ENCODE results near the gene SEMA4A. TPM values are rescaled to one million over a fixed set of nuclear protein-coding genes. Genes with fewer than 3 reads are reported as not detected.

The SEMA4A gene
- total and polyA plus RNA-seq, 9 of the 15 experiments (the other 6 are each of a cell fraction or from before 2014, with no cell fraction given): 0.04 to 1.7 (median 0.45) TPM

DNA sequence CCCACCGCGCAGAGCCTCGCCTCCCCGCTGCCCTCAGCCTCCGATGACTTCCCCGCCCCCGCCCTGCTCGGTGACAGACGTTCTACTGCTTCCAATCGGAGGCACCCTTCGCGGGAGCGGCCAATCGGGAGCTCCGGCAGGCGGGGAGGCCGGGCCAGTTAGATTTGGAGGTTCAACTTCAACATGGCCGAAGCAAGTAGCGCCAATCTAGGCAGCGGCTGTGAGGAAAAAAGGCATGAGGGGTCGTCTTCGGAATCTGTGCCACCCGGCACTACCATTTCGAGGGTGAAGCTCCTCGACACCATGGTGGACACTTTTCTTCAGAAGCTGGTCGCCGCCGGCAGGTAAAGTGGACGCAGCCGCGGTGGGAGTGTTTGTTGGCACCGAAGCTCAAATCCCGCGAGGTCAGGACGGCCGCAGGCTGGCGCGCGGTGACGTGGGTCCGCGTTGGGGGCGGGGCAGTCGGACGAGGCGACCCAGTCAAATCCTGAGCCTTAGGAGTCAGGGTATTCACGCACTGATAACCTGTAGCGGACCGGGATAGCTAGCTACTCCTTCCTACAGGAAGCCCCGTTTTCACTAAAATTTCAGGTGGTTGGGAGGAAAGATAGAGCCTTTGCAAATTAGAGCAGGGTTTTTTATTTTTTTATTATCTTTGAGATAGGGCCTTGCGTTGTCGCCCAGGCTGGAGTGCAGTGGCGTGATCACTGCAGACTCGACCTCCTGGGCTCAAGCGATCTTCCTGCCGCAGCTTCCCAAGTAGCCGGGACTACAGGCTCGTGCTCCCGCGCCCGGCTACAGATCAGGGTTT is 59.7 kb downstream of the SEMA4A start, which contains the start of gene PMF1 (continued):
- TF ChIP-seq, protein P1, sequence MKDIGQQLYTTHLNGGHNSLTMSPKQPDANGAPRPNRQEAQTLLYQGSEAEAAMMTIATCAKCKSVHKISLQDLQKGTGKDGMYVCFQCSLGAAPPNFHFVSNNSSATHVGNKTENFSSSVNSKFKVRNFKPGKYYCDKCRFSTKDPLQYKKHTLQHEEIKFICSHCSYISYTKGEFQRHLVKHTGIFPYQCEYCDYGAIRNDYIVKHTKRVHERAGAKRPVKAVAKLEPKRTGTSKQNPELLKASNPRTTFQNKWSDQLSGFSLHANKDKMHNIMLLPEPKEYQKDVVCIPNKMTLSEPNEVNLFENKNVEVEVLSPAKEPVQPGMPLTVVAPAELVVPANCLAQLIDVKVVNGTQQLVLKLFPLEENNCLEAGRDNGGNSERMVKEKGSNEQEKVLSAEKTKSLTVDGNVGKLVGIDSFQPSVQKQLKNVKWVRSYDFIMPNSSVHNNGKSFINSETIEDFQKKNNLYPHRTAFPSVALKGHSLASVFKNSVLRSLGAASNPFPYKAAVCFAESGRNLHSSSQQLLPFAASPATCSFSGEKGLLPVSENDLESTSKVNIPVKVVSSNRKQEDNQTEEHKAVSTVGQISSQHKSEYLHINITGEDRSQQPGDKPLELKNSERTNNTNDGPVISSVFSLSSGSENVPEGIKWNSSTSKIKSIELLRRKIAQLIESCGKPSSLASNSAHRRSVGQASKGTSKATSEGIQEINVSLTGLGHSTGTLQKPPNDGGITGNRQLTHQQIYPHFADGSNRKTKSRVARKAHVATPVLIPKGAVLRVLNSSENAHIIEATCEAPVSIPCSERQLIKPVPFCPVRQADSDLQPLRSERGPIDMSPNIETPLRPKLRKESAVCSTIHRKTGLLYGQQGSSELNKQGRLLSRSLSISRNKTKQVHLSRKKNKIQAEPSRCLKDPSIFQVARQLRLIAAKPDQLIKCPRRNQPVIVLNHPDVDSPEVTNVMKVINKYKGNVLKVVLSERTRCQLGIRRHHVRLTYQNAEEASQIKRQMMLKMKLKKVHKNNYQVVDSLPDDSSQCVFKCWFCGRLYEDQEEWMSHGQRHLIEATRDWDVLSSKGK (CRISPR knock-in tag; IDR thresholded peaks at IDR 0.05): no peak
- TF ChIP-seq COPS2 (conservative IDR thresholded peaks at IDR 0.05): no peak
- no peak for TF ChIP-seq ZKSCAN3 (CRISPR knock-in tag; IDR thresholded peaks at IDR 0.05)
- no peak for TF ChIP-seq ZNF3 (CRISPR knock-in tag; IDR thresholded peaks at IDR 0.05)
- TF ChIP-seq POLR3G (IDR thresholded peaks at IDR 0.05; ENCODE audit: extremely low read depth, insufficient read length, insufficient replicate concordance): no peak
- no peak for TF ChIP-seq PHB (CRISPR knock-in tag; IDR thresholded peaks at IDR 0.05)
- TF ChIP-seq, protein P2, sequence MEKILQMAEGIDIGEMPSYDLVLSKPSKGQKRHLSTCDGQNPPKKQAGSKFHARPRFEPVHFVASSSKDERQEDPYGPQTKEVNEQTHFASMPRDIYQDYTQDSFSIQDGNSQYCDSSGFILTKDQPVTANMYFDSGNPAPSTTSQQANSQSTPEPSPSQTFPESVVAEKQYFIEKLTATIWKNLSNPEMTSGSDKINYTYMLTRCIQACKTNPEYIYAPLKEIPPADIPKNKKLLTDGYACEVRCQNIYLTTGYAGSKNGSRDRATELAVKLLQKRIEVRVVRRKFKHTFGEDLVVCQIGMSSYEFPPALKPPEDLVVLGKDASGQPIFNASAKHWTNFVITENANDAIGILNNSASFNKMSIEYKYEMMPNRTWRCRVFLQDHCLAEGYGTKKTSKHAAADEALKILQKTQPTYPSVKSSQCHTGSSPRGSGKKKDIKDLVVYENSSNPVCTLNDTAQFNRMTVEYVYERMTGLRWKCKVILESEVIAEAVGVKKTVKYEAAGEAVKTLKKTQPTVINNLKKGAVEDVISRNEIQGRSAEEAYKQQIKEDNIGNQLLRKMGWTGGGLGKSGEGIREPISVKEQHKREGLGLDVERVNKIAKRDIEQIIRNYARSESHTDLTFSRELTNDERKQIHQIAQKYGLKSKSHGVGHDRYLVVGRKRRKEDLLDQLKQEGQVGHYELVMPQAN (IDR thresholded peaks at IDR 0.05; ENCODE audit: borderline replicate concordance): 0 out of 2 replicates have a peak, but pooled peaks have one; percentile 18
- TF ChIP-seq, protein P3, sequence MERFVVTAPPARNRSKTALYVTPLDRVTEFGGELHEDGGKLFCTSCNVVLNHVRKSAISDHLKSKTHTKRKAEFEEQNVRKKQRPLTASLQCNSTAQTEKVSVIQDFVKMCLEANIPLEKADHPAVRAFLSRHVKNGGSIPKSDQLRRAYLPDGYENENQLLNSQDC (CRISPR knock-in tag; IDR thresholded peaks at IDR 0.05): no peak
- no peak; the same call in 1 of the 2 replicates for TF ChIP-seq GTF2F1 (IDR thresholded peaks at IDR 0.05; ENCODE audit: low read depth, low read length)
- peak; percentile 97 for TF ChIP-seq POLR2B (IDR thresholded peaks at IDR 0.05; ENCODE audit: low read depth, partially characterized antibody)
- no peak for TF ChIP-seq ZNF24 (IDR thresholded peaks at IDR 0.05)
- peak; percentile 92 for TF ChIP-seq RBM25 (IDR thresholded peaks at IDR 0.05; ENCODE audit: low read depth, low read length, severe bottlenecking)
- peak; percentile 46 for TF ChIP-seq DPF2 (IDR thresholded peaks at IDR 0.05)
- TF ChIP-seq FOXA1 (IDR thresholded peaks at IDR 0.05; ENCODE audit: borderline replicate concordance): no peak
- TF ChIP-seq PCBP1 (IDR thresholded peaks at IDR 0.05; ENCODE audit: low read depth, low read length, poor library complexity, severe bottlenecking): no peak
- peak; percentile 34 for TF ChIP-seq SMAD1 (IDR thresholded peaks at IDR 0.05; ENCODE audit: low read depth, low read length, partially characterized antibody)
- TF ChIP-seq XRCC5 (IDR thresholded peaks at IDR 0.05; ENCODE audit: low read depth, low read length): no peak
- TF ChIP-seq, protein P4, sequence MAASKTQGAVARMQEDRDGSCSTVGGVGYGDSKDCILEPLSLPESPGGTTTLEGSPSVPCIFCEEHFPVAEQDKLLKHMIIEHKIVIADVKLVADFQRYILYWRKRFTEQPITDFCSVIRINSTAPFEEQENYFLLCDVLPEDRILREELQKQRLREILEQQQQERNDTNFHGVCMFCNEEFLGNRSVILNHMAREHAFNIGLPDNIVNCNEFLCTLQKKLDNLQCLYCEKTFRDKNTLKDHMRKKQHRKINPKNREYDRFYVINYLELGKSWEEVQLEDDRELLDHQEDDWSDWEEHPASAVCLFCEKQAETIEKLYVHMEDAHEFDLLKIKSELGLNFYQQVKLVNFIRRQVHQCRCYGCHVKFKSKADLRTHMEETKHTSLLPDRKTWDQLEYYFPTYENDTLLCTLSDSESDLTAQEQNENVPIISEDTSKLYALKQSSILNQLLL (CRISPR knock-in tag; IDR thresholded peaks at IDR 0.05; ENCODE audit: borderline replicate concordance): no peak
- TF ChIP-seq ZNF77 (CRISPR knock-in tag; IDR thresholded peaks at IDR 0.05): no peak
- no peak for TF ChIP-seq SREBF1 (IDR thresholded peaks at IDR 0.05; ENCODE audit: borderline replicate concordance, low read depth, low read length)
- TF ChIP-seq ZNF644 (tag; IDR thresholded peaks at IDR 0.05; ENCODE audit: low read depth): no peak
- no peak for TF ChIP-seq RBM17 (IDR thresholded peaks at IDR 0.05; ENCODE audit: borderline replicate concordance, low read depth, low read length)
- no peak for TF ChIP-seq TAF15 (IDR thresholded peaks at IDR 0.05; ENCODE audit: low read depth, low read length)
